OCI-LY1 (cell line): Measurements from ENCODE around the gene ZNF608.

Experiments used
- H2AFZ ChIP-seq: fragments of 200-600 bp; sonication (generic), shearing (Covaris generic); 2 replicates; pipeline ENCODE4 v1.6.0; 2014; ENCODE audit warnings: antibody characterized with exemption, mild to moderate bottlenecking, low read length
- H3F3A ChIP-seq: fragments of 200-600 bp; sonication (generic), shearing (Covaris generic); 2 replicates; pipeline ENCODE4 v1.6.0; 2014; ENCODE audit warnings: mild to moderate bottlenecking, antibody characterized with exemption, low read length, moderate library complexity; ENCODE audit not compliant: insufficient read depth
- H3K27ac ChIP-seq: fragments of 200-600 bp; sonication (generic); 2 replicates; pipeline ENCODE4 v1.5.1; 2014; ENCODE audit warnings: low read length, mixed run types, mild to moderate bottlenecking, low read depth; ENCODE audit not compliant: poor library complexity, severe bottlenecking
- H3K27me3 ChIP-seq: fragments of 200-600 bp; sonication (generic); 2 replicates; pipeline ENCODE4 v1.6.0; 2014; ENCODE audit warnings: antibody characterized with exemption, mild to moderate bottlenecking, low read length, moderate library complexity; ENCODE audit not compliant: insufficient read depth
- H3K36me3 ChIP-seq: fragments of 200-600 bp; sonication (generic); 2 replicates; pipeline ENCODE4 v1.6.1; 2014; ENCODE audit warnings: mild to moderate bottlenecking, antibody characterized with exemption, low read length, moderate library complexity, mixed read lengths; ENCODE audit not compliant: insufficient read depth
- H3K4me1 ChIP-seq: fragments of 200-600 bp; sonication (generic); 2 replicates; pipeline ENCODE4 v1.5.1; 2014; ENCODE audit warnings: mild to moderate bottlenecking, low read length, moderate library complexity; ENCODE audit not compliant: insufficient read depth, severe bottlenecking
- H3K4me2 ChIP-seq: fragments of 200-600 bp; sonication (generic), shearing (Covaris generic); 2 replicates; pipeline ENCODE4 v1.6.1; 2014; ENCODE audit warnings: low read length
- H3K4me3 ChIP-seq: fragments of 200-600 bp; sonication (generic); 2 replicates; pipeline ENCODE4 v1.5.1; 2014; ENCODE audit warnings: low read length, low read depth, mild to moderate bottlenecking, mixed read lengths; ENCODE audit not compliant: poor library complexity, severe bottlenecking
- H3K79me2 ChIP-seq: fragments of 200-600 bp; shearing (Covaris generic); 2 replicates; pipeline ENCODE4 v1.6.1; 2016; ENCODE audit warnings: mixed run types, low read length, mixed read lengths; ENCODE audit not compliant: insufficient read depth
- H3K9ac ChIP-seq: fragments of 200-600 bp; sonication (generic), shearing (Covaris generic); 2 replicates; pipeline ENCODE4 v1.6.1; 2014; ENCODE audit warnings: mild to moderate bottlenecking, low read length, mixed read lengths
- H3K9me2 ChIP-seq: fragments of 200-600 bp; sonication (generic), shearing (Covaris generic); 2 replicates; pipeline ENCODE4 v1.6.1; 2014; ENCODE audit warnings: low read depth, mild to moderate bottlenecking, low read length, mixed read lengths
- H3K9me3 ChIP-seq: fragments of 200-600 bp; shearing (Covaris generic); 2 replicates; pipeline ENCODE4 v1.6.1; 2014; ENCODE audit warnings: low read length, mixed read lengths
- H4K20me1 ChIP-seq: fragments of 200-600 bp; sonication (generic), shearing (Covaris generic); 2 replicates; pipeline ENCODE4 v1.6.0; 2016; ENCODE audit warnings: mild to moderate bottlenecking, low read length; ENCODE audit not compliant: insufficient read depth
- EZH2 ChIP-seq: fragments of 200-600 bp; sonication (generic), shearing (Covaris generic); IDR thresholded peaks from 2 replicates; pipeline ENCODE4 v1.8.0; 2017; ENCODE audit warnings: borderline replicate concordance, mixed run types, mild to moderate bottlenecking, antibody characterized with exemption, low read length, moderate library complexity, mixed read lengths
- TF ChIP-seq, protein P1 (sequence below): fragments of 200-600 bp; sonication (generic), shearing (Covaris generic); IDR thresholded peaks from 2 replicates; pipeline ENCODE4 v1.5.1; 2017; ENCODE audit warnings: mild to moderate bottlenecking, antibody characterized with exemption, low read length, moderate library complexity, mixed read lengths

The ZNF608 gene

DNA sequence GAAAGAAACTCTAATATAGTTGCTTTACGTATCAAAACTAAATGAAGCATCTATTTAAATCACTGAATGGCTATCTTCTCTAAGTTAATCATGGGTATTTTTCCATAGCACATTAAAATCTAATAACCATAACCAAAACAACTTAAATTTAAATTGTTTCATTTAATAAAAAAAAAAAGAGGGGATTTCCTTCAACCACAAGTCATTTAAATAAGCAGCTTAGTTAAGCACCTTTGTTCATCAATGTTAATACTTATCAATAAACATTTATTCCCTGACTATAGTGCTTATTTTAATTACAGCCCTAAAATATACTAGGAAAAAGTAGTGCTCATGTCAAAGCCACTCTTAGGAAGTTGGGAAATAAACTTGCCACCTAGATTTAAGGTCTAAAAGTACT lies 30.3 kb downstream of the ZNF608 start:
- Histone ChIP-seq H3K4me1 (peaks cover 93% of the 10 kb centered on the region), H3F3A (no peaks in the 10 kb centered on the region), H3K79me2 (peaks cover 98% of the 10 kb centered on the region), H4K20me1 (no peaks in the 10 kb centered on the region), H3K4me3 (no peak overlapping the region), H3K9me3 (no peaks in the 10 kb centered on the region), H3K4me2 (no peak overlapping the region), H3K27me3 (no peaks in the 10 kb centered on the region), H2AFZ (no peak overlapping the region), H3K9me2 (no peaks in the 10 kb centered on the region), H3K27ac (peak overlapping the region; percentile 16), H3K9ac (no peak overlapping the region), H3K36me3 (peaks cover 11% of the 10 kb centered on the region)
- TF ChIP-seq, protein P1, sequence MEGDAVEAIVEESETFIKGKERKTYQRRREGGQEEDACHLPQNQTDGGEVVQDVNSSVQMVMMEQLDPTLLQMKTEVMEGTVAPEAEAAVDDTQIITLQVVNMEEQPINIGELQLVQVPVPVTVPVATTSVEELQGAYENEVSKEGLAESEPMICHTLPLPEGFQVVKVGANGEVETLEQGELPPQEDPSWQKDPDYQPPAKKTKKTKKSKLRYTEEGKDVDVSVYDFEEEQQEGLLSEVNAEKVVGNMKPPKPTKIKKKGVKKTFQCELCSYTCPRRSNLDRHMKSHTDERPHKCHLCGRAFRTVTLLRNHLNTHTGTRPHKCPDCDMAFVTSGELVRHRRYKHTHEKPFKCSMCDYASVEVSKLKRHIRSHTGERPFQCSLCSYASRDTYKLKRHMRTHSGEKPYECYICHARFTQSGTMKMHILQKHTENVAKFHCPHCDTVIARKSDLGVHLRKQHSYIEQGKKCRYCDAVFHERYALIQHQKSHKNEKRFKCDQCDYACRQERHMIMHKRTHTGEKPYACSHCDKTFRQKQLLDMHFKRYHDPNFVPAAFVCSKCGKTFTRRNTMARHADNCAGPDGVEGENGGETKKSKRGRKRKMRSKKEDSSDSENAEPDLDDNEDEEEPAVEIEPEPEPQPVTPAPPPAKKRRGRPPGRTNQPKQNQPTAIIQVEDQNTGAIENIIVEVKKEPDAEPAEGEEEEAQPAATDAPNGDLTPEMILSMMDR, result no peak

DNA sequence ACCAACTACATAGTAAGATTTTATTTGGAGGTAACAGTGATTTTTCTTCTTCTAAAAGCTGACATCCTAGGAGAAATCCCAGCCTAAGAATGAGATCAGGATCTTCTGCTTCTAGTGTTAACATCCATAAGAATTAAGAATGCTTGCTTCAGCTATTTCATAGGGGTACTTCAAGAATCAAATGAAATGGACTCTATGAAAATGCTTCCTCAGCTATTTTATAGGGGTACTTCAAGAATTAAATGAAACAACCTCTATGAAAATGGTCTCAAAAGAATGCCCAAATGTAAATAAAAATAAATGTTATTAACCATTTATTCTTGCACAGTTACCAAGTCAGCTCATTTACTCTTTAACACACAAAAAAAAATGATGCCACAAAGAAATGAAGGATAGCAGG lies 31.5 kb downstream of the ZNF608 start:
- no peak for TF ChIP-seq EZH2
- TF ChIP-seq, protein P1, result no peak
- Histone ChIP-seq H3K9ac (no peak overlapping the region), H3K27ac (peak overlapping the region; percentile 97), H3K4me1 (peaks cover 93% of the 10 kb centered on the region), H3K9me2 (no peaks in the 10 kb centered on the region), H3K4me3 (no peak overlapping the region), H3K9me3 (no peaks in the 10 kb centered on the region), H3K79me2 (peaks cover 98% of the 10 kb centered on the region), H3K4me2 (no peak overlapping the region), H3K36me3 (peaks cover 11% of the 10 kb centered on the region), H2AFZ (no peak overlapping the region), H3F3A (no peaks in the 10 kb centered on the region), H3K27me3 (no peaks in the 10 kb centered on the region), H4K20me1 (no peaks in the 10 kb centered on the region)

GRCh38 chr5:124713595-124713994 lies 32.8 kb downstream of the ZNF608 start:
- H3K9ac ChIP-seq, result peak overlapping the region; percentile 26; the same call in 1 of the 2 replicates

More at GRCh38 chr5:124713595-124713994, 32.8 kb downstream of the ZNF608 start:
- Histone ChIP-seq H3K9me2 (no peaks in the 10 kb centered on the region), H3F3A (no peaks in the 10 kb centered on the region), H3K4me3 (peak overlapping the region; percentile 17), H3K27me3 (no peaks in the 10 kb centered on the region), H4K20me1 (no peaks in the 10 kb centered on the region), H3K4me1 (peaks cover 93% of the 10 kb centered on the region), H3K36me3 (peaks cover 11% of the 10 kb centered on the region), H2AFZ (no peak overlapping the region), H3K79me2 (peaks cover 96% of the 10 kb centered on the region), H3K4me2 (peak overlapping the region; percentile 49), H3K9me3 (no peaks in the 10 kb centered on the region), H3K27ac (peak overlapping the region; percentile 97)
- TF ChIP-seq, protein P1, result no peak
